H1 (cell line): Measurements from ENCODE around the gene SRCIN1. TPM values are rescaled to one million over a fixed set of nuclear protein-coding genes. Genes with fewer than 3 reads are reported as not detected.

ENCODE experiments used
- CTCF ChIA-PET: fragments of 300-600 bp; sonication (Branson Sonifier 250); formaldehyde crosslinking; loops from one replicate; lab custom pipeline; 2021; ENCODE audit not compliant: partially characterized antibody; lab: Charles Lee
- POLR2A ChIA-PET: fragments of 300-600 bp; sonication (Branson Sonifier 250); formaldehyde crosslinking; loops from one replicate; lab custom pipeline; 2021; ENCODE audit warnings: inconsistent platforms; ENCODE audit not compliant: partially characterized antibody; lab: Charles Lee
- DNase-seq, 2 experiments: peaks; one replicate each; pipeline versions ENCODE4 v3.0.0 to v3.0.0-alpha.2; 2010 to 2022; ENCODE audit warnings: low spot score in 2 of 2, low read depth in 1 of 2, mixed read lengths in 1 of 2
- FAIRE-seq: peaks from 2 replicates; lab custom pipeline; 2011; peaks lifted over from hg19 to GRCh38; lab: Jason Lieb, UNC
- H2AFZ ChIP-seq: 2 replicates; pipeline ENCODE4 v1.8.1; 2012; ENCODE audit warnings: low read length, inconsistent platforms
- H2AK5ac ChIP-seq: 2 replicates; pipeline ENCODE4 v1.6.1; 2013; ENCODE audit warnings: low read depth, low read length
- H2BK120ac ChIP-seq: replicated peaks from 2 replicates; pipeline ENCODE3; 2013; ENCODE audit warnings: low read depth, low read length, inconsistent platforms
- H2BK12ac ChIP-seq: 2 replicates; pipeline ENCODE4 v1.6.1; 2013; ENCODE audit warnings: low read depth, low read length
- H2BK15ac ChIP-seq: 2 replicates; pipeline ENCODE4 v1.6.1; 2013; ENCODE audit warnings: low read length
- H2BK20ac ChIP-seq: 2 replicates; pipeline ENCODE4 v1.6.1; 2013; ENCODE audit warnings: low read length
- H2BK5ac ChIP-seq: 2 replicates; pipeline ENCODE4 v1.6.1; 2013; ENCODE audit warnings: low read depth, low read length
- H3K14ac ChIP-seq: 2 replicates; pipeline ENCODE4 v1.6.1; 2013; ENCODE audit warnings: inconsistent platforms; ENCODE audit not compliant: insufficient read length
- H3K18ac ChIP-seq: 2 replicates; pipeline ENCODE4 v1.6.1; 2013; ENCODE audit warnings: low read length; ENCODE audit errors: extremely low read depth
- H3K23ac ChIP-seq: 2 replicates; pipeline ENCODE4 v1.6.1; 2013; ENCODE audit warnings: inconsistent platforms; ENCODE audit not compliant: insufficient read length
- H3K23me2 ChIP-seq: 2 replicates; pipeline ENCODE4 v1.6.1; 2013; ENCODE audit warnings: low read depth, low read length
- H3K27ac ChIP-seq: 2 replicates; pipeline ENCODE4 v1.6.1; 2011; ENCODE audit warnings: low read depth, low read length, inconsistent platforms
- H3K27me3 ChIP-seq, 4 experiments: replicated peaks in 1 of 4; 1 replicate in 1 of 4; 2 replicates in 3 of 4; pipeline versions ENCODE4 v1.6.1 to v1.8.1; 2011 to 2013; ENCODE audit warnings: low read length in 3 of 4, mild to moderate bottlenecking in 3 of 4, inconsistent platforms in 2 of 4, mixed read lengths in 2 of 4, moderate library complexity in 1 of 4; ENCODE audit not compliant: control insufficient read depth in 3 of 4, insufficient read depth in 3 of 4; ENCODE audit errors: extremely low read depth in 1 of 4
- H3K36me3 ChIP-seq, 4 experiments: 2 replicates each; pipeline versions ENCODE4 v1.6.1 to v1.8.1; 2011 to 2013; ENCODE audit warnings: mild to moderate bottlenecking in 4 of 4, low read length in 3 of 4, moderate library complexity in 2 of 4, control low read depth in 1 of 4, inconsistent platforms in 1 of 4; ENCODE audit not compliant: insufficient read depth in 4 of 4, control insufficient read depth in 2 of 4
- H3K4ac ChIP-seq: replicated peaks from 2 replicates; pipeline ENCODE3; 2013; ENCODE audit warnings: low read length, low read depth, mixed read lengths, inconsistent platforms; ENCODE audit not compliant: insufficient read length
- H3K4me1 ChIP-seq, 4 experiments: replicated peaks in 1 of 4; 1 replicate in 1 of 4; 2 replicates in 3 of 4; pipeline versions ENCODE4 v1.6.1 to v1.8.1; 2011 to 2013; ENCODE audit warnings: low read length in 3 of 4, inconsistent platforms in 2 of 4, mixed read lengths in 1 of 4; ENCODE audit not compliant: insufficient read depth in 4 of 4, control insufficient read depth in 3 of 4
- H3K4me2 ChIP-seq, 2 experiments: 2 replicates each; pipeline versions ENCODE4 v1.6.1 to v1.8.1; 2011 to 2013; ENCODE audit warnings: low read depth in 2 of 2, low read length in 2 of 2, control low read depth in 1 of 2, inconsistent platforms in 1 of 2, mild to moderate bottlenecking in 1 of 2; ENCODE audit not compliant: insufficient read depth in 1 of 2
- H3K4me3 ChIP-seq, 4 experiments: fragments of 200-600, 300-600 bp in 1 of 4; sonication (generic), shearing (Covaris generic), sonication (Bioruptor Twin) in 1 of 4; 2 replicates each; pipeline versions ENCODE4 v1.5.1 to v1.8.1; 2011 to 2016; ENCODE audit warnings: low read length in 4 of 4, low read depth in 3 of 4, control low read depth in 2 of 4, inconsistent platforms in 2 of 4, mild to moderate bottlenecking in 2 of 4, mixed read lengths in 1 of 4, moderate library complexity in 1 of 4; ENCODE audit not compliant: insufficient read depth in 2 of 4; ENCODE audit errors: extremely low read depth in 1 of 4
- H3K56ac ChIP-seq: replicated peaks from 2 replicates; pipeline ENCODE3; 2013; ENCODE audit warnings: low read depth, mild to moderate bottlenecking, mixed read lengths, low read length, inconsistent platforms; ENCODE audit not compliant: insufficient read length
- H3K79me1 ChIP-seq: 2 replicates; pipeline ENCODE4 v1.6.1; 2013; ENCODE audit warnings: low read depth, low read length, control low read depth
- H3K79me2 ChIP-seq, 2 experiments: 2 replicates each; pipeline versions ENCODE4 v1.6.1 to v1.8.1; 2012 to 2013; ENCODE audit warnings: low read length in 2 of 2, mild to moderate bottlenecking in 2 of 2, inconsistent platforms in 1 of 2; ENCODE audit not compliant: insufficient read depth in 2 of 2, control insufficient read depth in 1 of 2
- H3K9ac ChIP-seq, 4 experiments: replicated peaks in 1 of 4; 1 replicate in 1 of 4; 2 replicates in 3 of 4; pipeline versions ENCODE4 v1.6.1 to v1.8.1; 2011 to 2013; ENCODE audit warnings: low read depth in 3 of 4, low read length in 3 of 4, control low read depth in 2 of 4, mild to moderate bottlenecking in 2 of 4, moderate library complexity in 2 of 4, inconsistent platforms in 1 of 4; ENCODE audit errors: extremely low read depth in 1 of 4
- H3K9me3 ChIP-seq, 2 experiments: 2 replicates each; pipeline versions ENCODE4 v1.6.1 to v1.8.1; 2012 to 2013; ENCODE audit warnings: mild to moderate bottlenecking in 2 of 2, moderate library complexity in 2 of 2, control low read depth in 1 of 2, inconsistent platforms in 1 of 2, low read depth in 1 of 2, low read length in 1 of 2, mixed read lengths in 1 of 2; ENCODE audit not compliant: insufficient read depth in 2 of 2
- H4K20me1 ChIP-seq, 2 experiments: replicated peaks in 1 of 2; 2 replicates each; pipeline versions ENCODE3 to v1.8.1; 2011 to 2013; ENCODE audit warnings: inconsistent platforms in 2 of 2, low read length in 2 of 2, mild to moderate bottlenecking in 1 of 2; ENCODE audit not compliant: insufficient read depth in 2 of 2, control insufficient read depth in 1 of 2
- H4K5ac ChIP-seq: 2 replicates; pipeline ENCODE4 v1.6.1; 2013; ENCODE audit warnings: low read length, low read depth, mixed read lengths, inconsistent platforms; ENCODE audit not compliant: insufficient read length
- H4K8ac ChIP-seq: 2 replicates; pipeline ENCODE4 v1.8.0; 2013; ENCODE audit warnings: mild to moderate bottlenecking, moderate library complexity, low read length, inconsistent platforms; ENCODE audit not compliant: insufficient read depth; ENCODE audit errors: extremely low read depth
- H4K91ac ChIP-seq: replicated peaks from 2 replicates; pipeline ENCODE3; 2013; ENCODE audit warnings: low read length, mixed read lengths, inconsistent platforms; ENCODE audit not compliant: insufficient read length
- RBBP5 ChIP-seq: IDR thresholded peaks from 2 replicates; pipeline ENCODE4 v1.7.1; 2012; ENCODE audit warnings: low read depth, mild to moderate bottlenecking, inconsistent platforms, low read length, moderate library complexity, borderline replicate concordance
- YY1 ChIP-seq: IDR thresholded peaks from 2 replicates; pipeline ENCODE4 v1.6.1; 2011; ENCODE audit warnings: low read depth, mild to moderate bottlenecking, low read length
- WGBS, 2 experiments: shearing (Covaris generic) in 1 of 2; methylation state at CpG; one replicate each; pipeline versions ENCODE4 v1.1.6 to v1.1.7; 2013 to 2015; ENCODE audit warnings: low lambda C conversion rate in 2 of 2, mixed read lengths in 2 of 2, inconsistent platforms in 1 of 2, low coverage in 1 of 2, missing lambda C conversion rate in 1 of 2; ENCODE audit not compliant: insufficient replicate concordance in 2 of 2, insufficient coverage in 1 of 2, insufficient read length in 1 of 2; ENCODE audit errors: extremely low coverage in 1 of 2, missing lambda C conversion rate in 1 of 2; 5-methylcytosine and 5-hydroxymethylcytosine counted together
- polyA plus RNA-seq, 7 experiments: library from polyadenylated mRNA; depleted of rRNA in 3 of 7; stranded (reverse) in 5 of 7; unstranded in 2 of 7; fragments of >200 nt in 5 of 7; fragments of 200-250 nt in 2 of 7; gene quantifications; 1 replicate in 5 of 7; 2 replicates in 1 of 7; 4 replicates in 1 of 7; pipeline versions ENCODE4 v1.2.1 to v1.2.3, GENCODE V29; 2011 to 2013; ENCODE audit warnings: missing spikeins in 2 of 7, mixed read lengths in 2 of 7
- total RNA-seq: library from RNA; stranded (reverse); fragmentation: NEBNext Ultra II Directional; extraction: Animal tissue kit (Norgen Biotek cat#: 25700); gene quantifications from 2 replicates; pipeline ENCODE4 v1.2.1, GENCODE V29; 2021

Gene SRCIN1
- total and polyA plus RNA-seq, 2 of the 8 experiments (the other 6 are each of a cell fraction or from before 2014, with no cell fraction given): 2.8 to 3.8 TPM

DNA sequence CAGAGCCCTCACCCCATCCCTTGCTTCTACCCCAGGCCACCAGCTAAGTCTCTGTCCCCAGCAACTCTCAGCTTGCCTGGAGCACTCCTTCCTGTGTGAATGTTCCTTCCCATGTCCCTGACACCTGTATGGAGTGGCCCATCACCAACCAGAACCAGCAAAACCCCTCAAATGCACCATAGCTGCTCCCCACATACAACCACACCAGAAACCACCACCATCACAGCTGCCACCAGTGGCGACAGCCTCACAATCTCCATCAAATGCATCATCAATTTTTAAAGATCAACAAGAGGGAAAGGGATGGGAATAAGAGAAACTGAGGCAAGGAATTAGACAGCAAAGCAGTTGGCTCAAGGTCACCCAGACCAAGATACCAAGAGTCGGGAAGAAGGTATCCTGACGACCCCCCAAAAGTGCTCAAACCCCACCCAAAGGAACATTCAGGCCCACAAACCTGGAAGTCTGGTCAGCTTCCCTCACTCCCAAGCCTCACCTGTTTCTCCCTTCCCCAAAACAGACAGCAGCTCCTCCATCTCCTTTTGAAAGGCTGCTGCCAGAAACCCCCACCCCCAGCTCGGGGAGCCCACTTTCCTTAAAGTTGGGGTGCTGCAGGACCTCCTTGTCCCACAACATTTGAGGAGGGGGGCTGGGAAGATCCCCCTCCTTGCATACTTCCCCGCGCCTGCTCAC lies 1.8 kb downstream of the SRCIN1 start:
- Histone ChIP-seq H3K9me3 (no peaks in the 10 kb centered on the region), H3K18ac (peak overlapping the region; percentile 64; the same call in 1 of the 2 replicates), H4K5ac (no peak overlapping the region)
- TF ChIP-seq YY1 (no peak), RBBP5 (0 out of 2 replicates have a peak, but pooled peaks have one; percentile 4)
- TF ChIP-seq, all 59 proteins: peak for 1
- Histone ChIP-seq H2BK120ac (no peak overlapping the region), H3K27me3 (peaks cover 2 to 29% (median 25%) of the 10 kb centered on the region in 4 experiments), H3K4me3 (peak overlapping the region in 3 of 4 experiments; percentile 6 to 67 (median 10); a peak in 4 of 8 replicates), H3K23ac (no peak overlapping the region), H2BK20ac (peak overlapping the region; percentile 66; the same call in 1 of the 2 replicates), H3K9ac (no peak overlapping the region; a peak in 1 of 7 replicates), H4K8ac (no peak overlapping the region), H2BK15ac (peak overlapping the region; percentile 99; the same call in 1 of the 2 replicates), H3K27ac (no peak overlapping the region), H3K4ac (no peak overlapping the region), H4K91ac (no peak overlapping the region), H3K36me3 (no peaks in the 10 kb centered on the region), H3K14ac (no peak overlapping the region), H3K4me2 (peak overlapping the region; percentile 68 to 90), H3K79me2 (peaks cover 0 to 3% of the 10 kb centered on the region in 2 experiments; a peak in 1 of 4 replicates), H3K23me2 (peaks cover 10% of the 10 kb centered on the region; the same call in 1 of the 2 replicates), H3K56ac (no peak overlapping the region), H4K20me1 (peaks cover 2% of the 10 kb centered on the region in 2 experiments), H3K79me1 (0 out of 2 replicates have a peak, but pooled peaks cover 5% of the 10 kb centered on the region), H2AFZ (no peak overlapping the region), H2AK5ac (peak overlapping the region; percentile 83; the same call in 1 of the 2 replicates), H3K4me1 (peaks cover 38 to 72% (median 62%) of the 10 kb centered on the region in 4 experiments), H2BK12ac (peak overlapping the region; percentile 92; the same call in 1 of the 2 replicates), H2BK5ac (peak overlapping the region; percentile 60; the same call in 1 of the 2 replicates)
- 35% methylated on average over 6 of the region's 6 CpGs; no CpG with 5 or more reads in 1 of the 2 experiments for WGBS, 2 experiments
- ChIA-PET CTCF (interaction anchor here (1.0 to 32.0 kb wide), 6 partner anchors 9 to 60 kb away, joined by 3 to 914 read pairs (median 204); partner anchors contain the start of gene EPOP), POLR2A (interaction anchor here (0.9 to 6.5 kb wide), 15 partner anchors 14 to 155 kb away, joined by 3 to 45 read pairs (median 6); no protein-coding TSS in a partner anchor)
- DNase-seq (no peak), FAIRE-seq (no peak)
